CD4-positive, CD25-positive, alpha-beta regulatory T cell (primary cell): Measurements from ENCODE around the gene DTWD2. TPM values are rescaled to one million over a fixed set of nuclear protein-coding genes. Genes with fewer than 3 reads are reported as not detected.

Source experiments
- ATAC-seq, 2 donors: fragments of 150-1000 bp; cut with Tn5 transposase; one replicate each; pipeline ENCODE4 v1.10.0; 2021; ENCODE audit warnings: low read depth in 2 of 2, moderate number of reproducible peaks in 2 of 2, moderate library complexity in 1 of 2
- DNase-seq, 3 donors: peaks; one replicate each; pipeline versions ENCODE4 v3.0.0 to v3.0.0-alpha.2; 2012 to 2022; ENCODE audit warnings: mixed read lengths in 1 of 3
- H3K27ac ChIP-seq: one replicate; pipeline ENCODE4 v1.7.0; 2013; ENCODE audit warnings: mild to moderate bottlenecking, low read length; ENCODE audit not compliant: insufficient read depth, poor library complexity, severe bottlenecking
- H3K27me3 ChIP-seq: one replicate; pipeline ENCODE4 v1.7.0; 2013; ENCODE audit warnings: low read length; ENCODE audit not compliant: control insufficient read depth, insufficient read depth
- H3K36me3 ChIP-seq: one replicate; pipeline ENCODE4 v1.7.0; 2013; ENCODE audit warnings: mild to moderate bottlenecking, low read length, moderate library complexity; ENCODE audit not compliant: control insufficient read depth, insufficient read depth
- H3K4me1 ChIP-seq: 2 replicates; pipeline ENCODE4 v1.7.0; 2013; ENCODE audit warnings: mild to moderate bottlenecking, low read length; ENCODE audit not compliant: insufficient read depth, control insufficient read depth, poor library complexity, severe bottlenecking
- H3K4me3 ChIP-seq: one replicate; pipeline ENCODE4 v1.7.0; 2013; ENCODE audit warnings: low read depth, mild to moderate bottlenecking, low read length, moderate library complexity
- H3K9me3 ChIP-seq, 2 experiments: 1 replicate in 1 of 2; 2 replicates in 1 of 2; pipeline ENCODE4 v1.7.0; 2013; ENCODE audit warnings: low read length in 2 of 2, mild to moderate bottlenecking in 1 of 2, moderate library complexity in 1 of 2; ENCODE audit not compliant: control insufficient read depth in 2 of 2
- H3K27ac Mint-ChIP-seq, 3 donors: one replicate each; pipeline ENCODE4 v1.8.0; 2020 to 2022; ENCODE audit warnings: mild to moderate bottlenecking in 3 of 3, mixed read lengths in 3 of 3, moderate library complexity in 2 of 3
- H3K27me3 Mint-ChIP-seq: one replicate; pipeline ENCODE4 v1.8.0; 2022; ENCODE audit warnings: mild to moderate bottlenecking, mixed read lengths
- H3K36me3 Mint-ChIP-seq: one replicate; pipeline ENCODE4 v1.8.0; 2020; ENCODE audit warnings: mixed read lengths
- H3K4me1 Mint-ChIP-seq, 4 donors: one replicate each; pipeline ENCODE4 v1.8.0; 2020 to 2022; ENCODE audit warnings: mixed read lengths in 4 of 4, mild to moderate bottlenecking in 1 of 4
- H3K4me3 Mint-ChIP-seq, 4 donors: one replicate each; pipeline ENCODE4 v1.8.0; 2020 to 2022; ENCODE audit warnings: mild to moderate bottlenecking in 4 of 4, mixed read lengths in 4 of 4, moderate library complexity in 3 of 4
- H3K9me3 Mint-ChIP-seq, 7 donors: one replicate each; pipeline ENCODE4 v1.8.0; 2020 to 2022; ENCODE audit warnings: mixed read lengths in 7 of 7, mild to moderate bottlenecking in 3 of 7, moderate library complexity in 2 of 7
- polyA plus RNA-seq, 4 donors: library from polyadenylated mRNA; unstranded; fragments of 300-500 nt; fragmentation: Illumina TruSeq; gene quantifications; one replicate each; pipeline ENCODE4 v1.2.3, GENCODE V29; 2021
- total RNA-seq: library from RNA; stranded (reverse); gene quantifications from one replicate; pipeline ENCODE4 v1.2.3, GENCODE V29; 2022

The DTWD2 gene
- total and polyA plus RNA-seq, 5 donors from 2014 or later, result 0.88 to 1.7 (median 1.6) TPM

- H3K36me3 ChIP-seq, result no peaks in the 10 kb centered on the region
- DNase-seq (peak in 2 of 3 donors; percentile 33 to 82), ATAC-seq (peak; percentile 50 to 70)
- Mint-ChIP-seq H3K36me3 (peaks cover 5% of the 10 kb centered on the region), H3K4me3 (peak overlapping the region in 3 of 4 donors; percentile 12 to 48 (median 42)), H3K27ac (peak overlapping the region; percentile 78 to 89 (median 85)), H3K9me3 (peaks cover 0 to 2% (median 0%) of the 10 kb centered on the region in 7 donors), H3K27me3 (no peaks in the 10 kb centered on the region), H3K4me1 (peaks cover 20 to 27% (median 23%) of the 10 kb centered on the region in 4 donors)
- H3K9me3 ChIP-seq, result no peaks in the 10 kb centered on the region
- H3K4me3 ChIP-seq, result peak overlapping the region; percentile 49
- no peaks in the 10 kb centered on the region for H3K27me3 ChIP-seq
- peaks cover 16% of the 10 kb centered on the region for H3K4me1 ChIP-seq
- peak overlapping the region; percentile 52 for H3K27ac ChIP-seq
Measured at GRCh38 chr5:119031011-119031886, 42.9 kb upstream of the DTWD2 start.

- Mint-ChIP-seq H3K9me3 (peaks cover 0 to 4% (median 3%) of the 10 kb centered on the region in 7 donors), H3K27ac (no peak overlapping the region), H3K4me3 (no peak overlapping the region), H3K27me3 (no peaks in the 10 kb centered on the region), H3K36me3 (peaks cover 5% of the 10 kb centered on the region), H3K4me1 (peaks cover 20 to 27% (median 22%) of the 10 kb centered on the region in 4 donors)
- ATAC-seq, result no peak
- H3K27ac ChIP-seq, result no peak overlapping the region
- H3K4me3 ChIP-seq, result no peak overlapping the region
- no peaks in the 10 kb centered on the region for H3K9me3 ChIP-seq
- no peaks in the 10 kb centered on the region for H3K36me3 ChIP-seq
- no peaks in the 10 kb centered on the region for H3K27me3 ChIP-seq
- no peak for DNase-seq
- H3K4me1 ChIP-seq, result peaks cover 16% of the 10 kb centered on the region
Measured at GRCh38 chr5:119028575-119028974, 40.2 kb upstream of the DTWD2 start.

GRCh38 chr5:119022773-119023172 is 34.4 kb upstream of the DTWD2 start:
- Histone ChIP-seq H3K4me3 (no peak overlapping the region), H3K4me1 (no peaks in the 10 kb centered on the region), H3K27ac (no peak overlapping the region), H3K36me3 (no peaks in the 10 kb centered on the region), H3K9me3 (no peaks in the 10 kb centered on the region), H3K27me3 (no peaks in the 10 kb centered on the region)
- ATAC-seq (no peak), DNase-seq (no peak)
- no peak overlapping the region for H3K4me3 Mint-ChIP-seq
- peaks cover 0 to 4% (median 3%) of the 10 kb centered on the region in 7 donors for H3K9me3 Mint-ChIP-seq
- H3K27ac Mint-ChIP-seq, result no peak overlapping the region
- H3K4me1 Mint-ChIP-seq, result peaks cover 0 to 5% (median 4%) of the 10 kb centered on the region in 4 donors
- no peaks in the 10 kb centered on the region for H3K27me3 Mint-ChIP-seq
- H3K36me3 Mint-ChIP-seq, result no peaks in the 10 kb centered on the region

- Histone ChIP-seq H3K4me3 (no peak overlapping the region), H3K27me3 (no peaks in the 10 kb centered on the region), H3K4me1 (no peaks in the 10 kb centered on the region), H3K36me3 (no peaks in the 10 kb centered on the region), H3K9me3 (no peaks in the 10 kb centered on the region), H3K27ac (no peak overlapping the region)
- Mint-ChIP-seq H3K27me3 (no peaks in the 10 kb centered on the region), H3K36me3 (no peaks in the 10 kb centered on the region), H3K27ac (peak overlapping the region in 1 of 3 donors; percentile 8), H3K4me3 (no peak overlapping the region), H3K4me1 (peaks cover 0 to 5% (median 4%) of the 10 kb centered on the region in 4 donors), H3K9me3 (peaks cover 0 to 4% (median 3%) of the 10 kb centered on the region in 7 donors)
- peak in 2 of 3 donors; percentile 51 to 65 for DNase-seq
- ATAC-seq, result peak; percentile 34 to 52
Measured at GRCh38 chr5:119022017-119022745, 33.8 kb upstream of the DTWD2 start.

- peaks cover 2% of the 10 kb centered on the region for H3K27me3 Mint-ChIP-seq
- DNase-seq (no peak), ATAC-seq (no peak)
- H3K4me3 Mint-ChIP-seq, result no peak overlapping the region
- no peaks in the 10 kb centered on the region for H3K9me3 ChIP-seq
- H3K4me1 Mint-ChIP-seq, result peaks cover 0 to 5% (median 4%) of the 10 kb centered on the region in 4 donors
- H3K36me3 Mint-ChIP-seq, result no peaks in the 10 kb centered on the region
- H3K4me3 ChIP-seq, result no peak overlapping the region
- H3K9me3 Mint-ChIP-seq, result peaks cover 0 to 4% (median 3%) of the 10 kb centered on the region in 7 donors
- no peaks in the 10 kb centered on the region for H3K4me1 ChIP-seq
- no peaks in the 10 kb centered on the region for H3K36me3 ChIP-seq
- H3K27ac ChIP-seq, result no peak overlapping the region
- no peaks in the 10 kb centered on the region for H3K27me3 ChIP-seq
- H3K27ac Mint-ChIP-seq, result no peak overlapping the region
Measured at GRCh38 chr5:119021149-119021732, 32.9 kb upstream of the DTWD2 start.

GRCh38 chr5:119019949-119020348 is 31.6 kb upstream of the DTWD2 start:
- peaks cover 0 to 3% (median 0%) of the 10 kb centered on the region in 7 donors for H3K9me3 Mint-ChIP-seq
- no peak overlapping the region for H3K27ac ChIP-seq
- ATAC-seq, result no peak
- H3K4me1 Mint-ChIP-seq, result peaks cover 0 to 5% (median 4%) of the 10 kb centered on the region in 4 donors
- H3K36me3 ChIP-seq, result no peaks in the 10 kb centered on the region
- H3K4me1 ChIP-seq, result no peaks in the 10 kb centered on the region
- no peak overlapping the region for H3K4me3 ChIP-seq
- no peak for DNase-seq
- H3K27ac Mint-ChIP-seq, result no peak overlapping the region
- no peak overlapping the region for H3K4me3 Mint-ChIP-seq
- H3K27me3 ChIP-seq, result no peaks in the 10 kb centered on the region
- peaks cover 5% of the 10 kb centered on the region for H3K27me3 Mint-ChIP-seq
- H3K36me3 Mint-ChIP-seq, result no peaks in the 10 kb centered on the region
- no peaks in the 10 kb centered on the region for H3K9me3 ChIP-seq

GRCh38 chr5:119019501-119019900 is 31.2 kb upstream of the DTWD2 start:
- peaks cover 0 to 5% (median 4%) of the 10 kb centered on the region in 4 donors for H3K4me1 Mint-ChIP-seq
- no peak for ATAC-seq
- no peaks in the 10 kb centered on the region for H3K4me1 ChIP-seq
- no peak overlapping the region for H3K27ac ChIP-seq
- H3K4me3 ChIP-seq, result no peak overlapping the region
- H3K9me3 Mint-ChIP-seq, result peaks cover 0 to 3% (median 0%) of the 10 kb centered on the region in 7 donors
- no peaks in the 10 kb centered on the region for H3K27me3 ChIP-seq
- H3K4me3 Mint-ChIP-seq, result no peak overlapping the region
- no peaks in the 10 kb centered on the region for H3K36me3 ChIP-seq
- H3K27ac Mint-ChIP-seq, result no peak overlapping the region
- no peak for DNase-seq
- H3K36me3 Mint-ChIP-seq, result no peaks in the 10 kb centered on the region
- peaks cover 5% of the 10 kb centered on the region for H3K27me3 Mint-ChIP-seq
- no peaks in the 10 kb centered on the region for H3K9me3 ChIP-seq
